GM12891 (cell line): Measurements from ENCODE around the gene CPEB1.

Source experiments
- DNase-seq: peaks from one replicate; pipeline ENCODE4 v3.0.0; 2011; ENCODE audit warnings: low spot score; ENCODE audit not compliant: insufficient read length
- FAIRE-seq: peaks from 2 replicates; lab custom pipeline; 2011; peaks lifted over from hg19 to GRCh38; lab: Jason Lieb, UNC
- PAX5 ChIP-seq: IDR thresholded peaks from 2 replicates; pipeline ENCODE4 v1.6.1; 2011; ENCODE audit warnings: low read length, moderate library complexity, mild to moderate bottlenecking; ENCODE audit not compliant: insufficient read depth, severe bottlenecking
- POLR2A ChIP-seq: IDR thresholded peaks from 2 replicates; pipeline ENCODE4 v1.6.1; 2011; ENCODE audit warnings: low read depth, low read length, control low read depth
- POLR2AphosphoS5 ChIP-seq: IDR thresholded peaks from 2 replicates; pipeline ENCODE4 v1.6.1; 2011; ENCODE audit warnings: low read depth, low read length, control low read depth
- POU2F2 ChIP-seq: IDR thresholded peaks from 2 replicates; pipeline ENCODE4 v1.6.1; 2011; ENCODE audit warnings: low read depth, mild to moderate bottlenecking, control low read depth, low read length, moderate library complexity
- SPI1 ChIP-seq: IDR thresholded peaks from 2 replicates; pipeline ENCODE4 v1.6.1; 2011; ENCODE audit warnings: low read depth, low read length, control low read depth
- TAF1 ChIP-seq: IDR thresholded peaks from 2 replicates; pipeline ENCODE4 v1.6.1; 2011; ENCODE audit warnings: low read depth, low read length, control low read depth

The CPEB1 gene

DNA sequence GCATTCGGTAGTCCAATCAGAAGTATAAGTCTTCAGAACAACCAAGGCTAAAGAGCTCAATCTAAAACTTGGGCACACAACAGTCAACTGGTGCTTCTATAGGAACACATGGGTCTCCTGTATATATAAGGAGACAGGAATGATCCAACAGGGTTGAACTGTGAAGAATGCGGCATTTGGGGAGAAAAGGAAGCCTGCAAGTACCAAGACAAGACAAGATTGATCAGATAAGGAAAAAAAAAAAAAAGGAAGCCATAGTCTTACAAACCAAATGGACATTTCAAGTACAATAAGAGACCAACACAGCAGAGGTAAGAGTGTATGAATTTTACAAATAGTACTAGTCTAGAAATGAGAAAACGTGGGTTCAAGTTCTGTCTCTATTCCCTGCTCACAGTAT lies 6.5 kb downstream of the CPEB1 start:
- DNase-seq: no peak
- FAIRE-seq: no peak
- TF ChIP-seq TAF1: no peak
- TF ChIP-seq SPI1: no peak
- TF ChIP-seq PAX5: no peak
- TF ChIP-seq POLR2AphosphoS5: no peak
- no peak for TF ChIP-seq POLR2A
- no peak for TF ChIP-seq POU2F2

DNA sequence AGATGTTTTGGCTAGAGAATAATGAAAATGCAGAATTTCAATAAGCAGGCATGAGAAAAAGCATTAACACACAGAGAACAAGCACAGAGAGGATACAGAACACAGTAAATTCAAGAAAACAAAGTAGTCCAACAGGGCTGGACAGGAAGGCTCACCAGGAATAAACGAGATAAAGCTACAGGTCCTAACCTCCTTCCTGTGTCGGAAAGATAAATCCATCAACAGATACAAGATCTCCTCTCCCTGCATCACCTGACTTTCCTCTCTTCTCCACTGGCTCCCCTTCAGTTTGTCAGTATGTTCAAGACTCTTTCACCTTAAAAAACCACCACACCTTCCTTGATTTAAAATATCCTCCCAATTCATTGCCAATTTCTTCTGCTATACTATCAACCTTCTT lies 11.4 kb downstream of the CPEB1 start:
- FAIRE-seq: no peak
- no peak for DNase-seq
- TF ChIP-seq POLR2A (no peak), PAX5 (no peak), SPI1 (no peak), POLR2AphosphoS5 (no peak)

DNA sequence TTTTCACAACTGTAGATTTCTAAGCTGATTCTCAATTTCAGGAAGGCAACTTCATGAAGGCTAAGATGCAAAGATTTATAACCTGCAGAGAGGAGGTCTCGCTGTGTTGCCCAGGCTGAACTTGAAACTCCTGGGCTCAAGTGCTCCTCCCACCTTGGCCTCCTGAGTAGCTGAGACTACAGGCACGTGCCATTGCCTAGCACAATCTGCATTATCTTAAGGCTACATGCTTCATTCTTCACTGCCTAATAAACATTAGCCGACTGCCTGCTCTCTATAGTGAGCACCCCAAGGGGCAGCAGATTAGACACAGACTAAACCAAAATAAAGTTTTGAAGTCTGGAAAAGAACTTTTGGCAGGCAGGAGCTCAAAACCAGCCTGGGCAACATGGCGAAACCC lies 17.1 kb downstream of the CPEB1 start:
- FAIRE-seq (no peak), DNase-seq (no peak)
- TF ChIP-seq POLR2A (no peak), SPI1 (no peak), PAX5 (no peak)

DNA sequence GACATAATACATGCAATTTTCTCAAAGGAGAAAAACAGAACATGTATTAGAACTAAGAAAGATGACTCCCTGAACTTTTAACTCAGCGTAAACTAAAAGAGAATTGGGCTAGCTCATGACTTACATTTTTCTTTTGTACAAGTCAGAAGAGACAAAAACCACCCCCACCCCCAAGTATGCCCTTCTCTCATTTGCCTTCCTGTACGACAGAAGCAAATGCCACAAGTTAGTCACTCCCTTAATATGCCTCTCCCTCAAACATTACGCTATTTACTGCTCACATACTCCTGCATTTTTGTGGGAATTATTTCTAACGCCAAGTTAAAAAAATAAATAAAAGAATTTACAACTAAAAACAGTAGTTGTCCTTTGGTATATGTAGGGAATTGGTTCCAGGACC lies 22.0 kb downstream of the CPEB1 start:
- FAIRE-seq: no peak
- no peak for TF ChIP-seq POU2F2
- TF ChIP-seq POLR2AphosphoS5: no peak
- TF ChIP-seq SPI1: no peak
- TF ChIP-seq TAF1: no peak
- no peak for TF ChIP-seq POLR2A
- TF ChIP-seq PAX5: no peak

GRCh38 chr15:82624438-82624837 lies 22.7 kb downstream of the CPEB1 start:
- no peak for FAIRE-seq
- no peak for TF ChIP-seq POLR2AphosphoS5
- TF ChIP-seq POLR2A: no peak
- no peak for TF ChIP-seq POU2F2
- TF ChIP-seq TAF1: no peak
- TF ChIP-seq SPI1: no peak
- no peak for TF ChIP-seq PAX5
- DNase-seq: no peak

More for the DNA sequence above, 22.0 kb downstream of the CPEB1 start:
- no peak for DNase-seq

- DNase-seq (no peak), FAIRE-seq (no peak)
- no peak for TF ChIP-seq TAF1
- no peak for TF ChIP-seq POU2F2
- TF ChIP-seq POLR2A: no peak
- no peak for TF ChIP-seq PAX5
- TF ChIP-seq POLR2AphosphoS5: no peak
- TF ChIP-seq SPI1: no peak
Observed at GRCh38 chr15:82624008-82624407, 23.2 kb downstream of the CPEB1 start.

DNA sequence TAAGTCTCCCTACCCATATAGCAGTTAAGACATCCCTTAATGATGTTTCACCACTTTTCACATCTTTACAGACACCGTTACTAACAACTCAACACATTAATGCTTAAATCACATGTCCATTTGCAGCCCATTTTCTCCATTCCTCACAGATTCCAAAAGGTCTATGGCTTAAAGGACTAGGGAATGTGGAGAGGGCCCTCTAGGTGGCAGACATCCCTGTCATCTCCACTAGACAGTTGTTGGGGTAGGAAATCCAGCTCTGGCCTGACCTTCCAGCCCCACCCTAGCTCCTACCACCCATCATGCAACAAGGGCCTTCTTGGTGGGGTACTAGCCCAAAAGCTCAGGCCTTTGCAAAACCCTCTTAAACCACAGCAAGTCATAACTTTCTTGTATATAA lies 25.2 kb downstream of the CPEB1 start:
- no peak for DNase-seq
- TF ChIP-seq POLR2A: no peak
- no peak for TF ChIP-seq TAF1
- no peak for TF ChIP-seq POLR2AphosphoS5
- no peak for TF ChIP-seq PAX5
- no peak for TF ChIP-seq POU2F2
- TF ChIP-seq SPI1: no peak

GRCh38 chr15:82613747-82614146 lies 33.4 kb downstream of the CPEB1 start:
- DNase-seq (no peak), FAIRE-seq (no peak)
- TF ChIP-seq SPI1: no peak
- TF ChIP-seq POU2F2: no peak
- TF ChIP-seq POLR2AphosphoS5: no peak
- TF ChIP-seq TAF1: no peak
- TF ChIP-seq PAX5: no peak
- no peak for TF ChIP-seq POLR2A

More for the DNA sequence above, 25.2 kb downstream of the CPEB1 start:
- no peak for FAIRE-seq

DNA sequence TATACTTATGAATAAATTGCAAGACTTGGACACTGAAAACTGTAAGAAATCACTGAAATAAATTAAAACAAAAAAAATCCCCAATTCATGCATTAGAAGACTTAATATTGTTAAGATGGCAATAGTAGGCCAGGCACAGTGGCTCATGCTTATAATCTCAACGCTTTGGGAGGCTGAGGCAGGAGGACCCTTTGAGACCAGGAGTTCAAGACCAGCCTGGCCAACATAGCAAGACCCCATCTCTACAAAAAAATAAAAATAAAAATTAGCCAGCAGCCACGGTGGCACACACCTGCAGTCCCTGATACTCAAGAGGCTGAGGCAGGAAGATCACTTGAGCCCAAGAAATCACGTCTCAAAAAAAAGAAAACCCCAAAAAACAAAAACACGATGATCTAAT lies 35.8 kb downstream of the CPEB1 start:
- no peak for DNase-seq
- no peak for FAIRE-seq
- TF ChIP-seq POU2F2 (no peak), POLR2A (no peak), SPI1 (no peak), POLR2AphosphoS5 (no peak), PAX5 (no peak), TAF1 (no peak)

- no peak for FAIRE-seq
- no peak for DNase-seq
- TF ChIP-seq POLR2A: no peak
- TF ChIP-seq POLR2AphosphoS5: no peak
- TF ChIP-seq POU2F2: no peak
- TF ChIP-seq PAX5: no peak
- no peak for TF ChIP-seq TAF1
- no peak for TF ChIP-seq SPI1
Observed at GRCh38 chr15:82602195-82602594, 45.0 kb downstream of the CPEB1 start.

DNA sequence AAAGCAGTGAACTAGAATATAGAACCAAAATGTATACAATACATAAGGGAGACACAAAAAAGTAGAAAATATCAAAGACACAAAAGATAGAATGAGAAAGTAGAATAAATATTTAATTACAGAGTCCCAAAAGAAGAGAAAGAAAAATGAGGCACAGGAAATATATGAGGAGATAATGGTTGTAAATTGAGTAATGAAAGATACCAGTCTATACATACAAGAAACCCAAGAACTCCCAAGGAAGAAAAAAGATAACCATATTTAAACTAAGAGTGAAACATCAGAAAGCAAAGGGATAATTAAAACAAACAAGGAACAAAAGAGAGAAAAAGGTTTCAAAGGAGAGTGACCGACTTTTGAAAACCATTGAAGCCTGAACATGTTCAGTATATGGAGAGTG lies 47.3 kb downstream of the CPEB1 start:
- DNase-seq (no peak), FAIRE-seq (no peak)
- no peak for TF ChIP-seq POLR2AphosphoS5
- TF ChIP-seq POU2F2: no peak
- no peak for TF ChIP-seq PAX5
- no peak for TF ChIP-seq TAF1
- TF ChIP-seq SPI1: no peak

- DNase-seq (no peak), FAIRE-seq (no peak)
- TF ChIP-seq PAX5 (no peak), POLR2AphosphoS5 (no peak), POU2F2 (no peak)
Observed at GRCh38 chr15:82597815-82598214, 49.3 kb downstream of the CPEB1 start.
